Astrocyte (in vitro differentiated cells and primary cell): Measurements from ENCODE around the gene AUP1. TPM values are rescaled to one million over a fixed set of nuclear protein-coding genes. Genes with fewer than 3 reads are reported as not detected.

Experiments used
- DNase-seq: peaks from one replicate; pipeline ENCODE4 v3.0.0-alpha.2; 2010; ENCODE audit warnings: low read depth
- FAIRE-seq: peaks from 2 replicates; lab custom pipeline; 2011; peaks lifted over from hg19 to GRCh38; lab: Jason Lieb, UNC
- H2AFZ ChIP-seq: 2 replicates; pipeline ENCODE4 v1.6.0; 2012; ENCODE audit warnings: low read depth, low read length, inconsistent platforms
- H3K27ac ChIP-seq: 2 replicates; pipeline ENCODE4 v1.5.1; 2011; ENCODE audit warnings: low read depth, low read length, inconsistent platforms
- H3K27me3 ChIP-seq: 2 replicates; pipeline ENCODE4 v1.6.0; 2011; ENCODE audit warnings: low read length, inconsistent platforms; ENCODE audit not compliant: insufficient read depth
- H3K36me3 ChIP-seq: 2 replicates; pipeline ENCODE4 v1.5.1; 2011; ENCODE audit warnings: low read length, inconsistent platforms; ENCODE audit not compliant: insufficient read depth
- H3K4me1 ChIP-seq: 2 replicates; pipeline ENCODE4 v1.5.1; 2011; ENCODE audit warnings: low read length, inconsistent platforms; ENCODE audit not compliant: insufficient read depth
- H3K4me2 ChIP-seq: 2 replicates; pipeline ENCODE4 v1.6.0; 2012; ENCODE audit warnings: low read length, inconsistent platforms
- H3K4me3 ChIP-seq: 2 replicates; pipeline ENCODE4 v1.5.1; 2011; ENCODE audit warnings: low read depth, mild to moderate bottlenecking, low read length, inconsistent platforms; ENCODE audit not compliant: insufficient read depth
- H3K79me2 ChIP-seq: 2 replicates; pipeline ENCODE4 v1.6.0; 2012; ENCODE audit warnings: mild to moderate bottlenecking, low read length, inconsistent platforms; ENCODE audit not compliant: insufficient read depth
- H3K9ac ChIP-seq: 2 replicates; pipeline ENCODE4 v1.6.0; 2012; ENCODE audit warnings: mild to moderate bottlenecking, low read length, inconsistent platforms
- H3K9me3 ChIP-seq: 2 replicates; pipeline ENCODE4 v1.5.1; 2012; ENCODE audit warnings: low read depth, mild to moderate bottlenecking, low read length, inconsistent platforms; ENCODE audit not compliant: insufficient read depth
- H4K20me1 ChIP-seq: 2 replicates; pipeline ENCODE4 v1.6.0; 2012; ENCODE audit warnings: low read length, inconsistent platforms; ENCODE audit not compliant: insufficient read depth
- H3K27ac Mint-ChIP-seq: one replicate; pipeline ENCODE4 v1.8.0; 2021; ENCODE audit warnings: mild to moderate bottlenecking, mixed read lengths; ENCODE audit not compliant: unreplicated experiment
- H3K27me3 Mint-ChIP-seq: one replicate; pipeline ENCODE4 v1.8.0; 2021; ENCODE audit warnings: low read depth, mixed read lengths; ENCODE audit not compliant: unreplicated experiment
- H3K36me3 Mint-ChIP-seq: one replicate; pipeline ENCODE4 v1.8.0; 2021; ENCODE audit warnings: low read depth, mixed read lengths; ENCODE audit not compliant: unreplicated experiment
- H3K4me1 Mint-ChIP-seq: one replicate; pipeline ENCODE4 v1.8.0; 2021; ENCODE audit warnings: low read depth, mixed read lengths; ENCODE audit not compliant: unreplicated experiment
- H3K4me3 Mint-ChIP-seq: one replicate; pipeline ENCODE4 v1.8.0; 2021; ENCODE audit warnings: mild to moderate bottlenecking, moderate library complexity, mixed read lengths; ENCODE audit not compliant: unreplicated experiment
- H3K9me3 Mint-ChIP-seq: one replicate; pipeline ENCODE4 v1.8.0; 2021; ENCODE audit warnings: mild to moderate bottlenecking, mixed read lengths; ENCODE audit not compliant: unreplicated experiment
- CTCF ChIP-seq: IDR thresholded peaks from 2 replicates; pipeline ENCODE4 v1.5.1; 2011; ENCODE audit warnings: low read depth, mild to moderate bottlenecking, inconsistent platforms, low read length, moderate library complexity; ENCODE audit not compliant: insufficient read depth
- EZH2 ChIP-seq: IDR thresholded peaks from 2 replicates; pipeline ENCODE4 v1.6.1; 2012; ENCODE audit warnings: mild to moderate bottlenecking, low read length, inconsistent platforms; ENCODE audit not compliant: insufficient read depth
- total RNA-seq: library from RNA; stranded (reverse); gene quantifications from 2 replicates; pipeline ENCODE4 v1.2.1, GENCODE V29; 2021

Gene AUP1
- total RNA-seq, 1 donor from 2014 or later: 82.5 TPM

GRCh38 chr2:74566754-74567085 lies 37.2 kb upstream of the AUP1 start:
- H3K36me3 ChIP-seq: no peaks in the 10 kb centered on the region
- Mint-ChIP-seq H3K9me3 (no peaks in the 10 kb centered on the region), H3K36me3 (no peaks in the 10 kb centered on the region), H3K4me3 (peak overlapping the region; percentile 42), H3K4me1 (peaks cover 20% of the 10 kb centered on the region), H3K27ac (peak overlapping the region; percentile 84), H3K27me3 (peaks cover 4% of the 10 kb centered on the region)
- H4K20me1 ChIP-seq: no peaks in the 10 kb centered on the region
- no peak overlapping the region for H3K4me3 ChIP-seq
- DNase-seq: peak; percentile 92
- peak overlapping the region; percentile 13 for H3K9ac ChIP-seq
- no peak for TF ChIP-seq EZH2
- TF ChIP-seq CTCF: no peak
- H2AFZ ChIP-seq: no peak overlapping the region
- no peaks in the 10 kb centered on the region for H3K79me2 ChIP-seq
- H3K27me3 ChIP-seq: no peaks in the 10 kb centered on the region
- H3K9me3 ChIP-seq: no peaks in the 10 kb centered on the region
- peak overlapping the region; percentile 52 for H3K4me2 ChIP-seq
- peaks cover 45% of the 10 kb centered on the region for H3K4me1 ChIP-seq
- FAIRE-seq: peak; percentile 84
- peak overlapping the region; percentile 93 for H3K27ac ChIP-seq

- peak overlapping the region; percentile 84 for H3K27ac Mint-ChIP-seq
- H3K4me1 Mint-ChIP-seq: peaks cover 20% of the 10 kb centered on the region
Observed at GRCh38 chr2:74566076-74566753, 36.7 kb upstream of the AUP1 start.

More at GRCh38 chr2:74566076-74566753, 36.7 kb upstream of the AUP1 start:
- TF ChIP-seq EZH2 (no peak), CTCF (no peak)
- no peak overlapping the region for H3K4me3 ChIP-seq
- no peak overlapping the region for H2AFZ ChIP-seq
- no peaks in the 10 kb centered on the region for H3K79me2 ChIP-seq
- DNase-seq (no peak), FAIRE-seq (no peak)
- peak overlapping the region; percentile 93 for H3K27ac ChIP-seq
- H3K4me1 ChIP-seq: peaks cover 45% of the 10 kb centered on the region
- no peaks in the 10 kb centered on the region for H4K20me1 ChIP-seq
- peak overlapping the region; percentile 13 for H3K9ac ChIP-seq
- peaks cover 4% of the 10 kb centered on the region for H3K27me3 Mint-ChIP-seq
- H3K36me3 ChIP-seq: no peaks in the 10 kb centered on the region
- H3K9me3 ChIP-seq: no peaks in the 10 kb centered on the region
- H3K9me3 Mint-ChIP-seq: no peaks in the 10 kb centered on the region
- peak overlapping the region; percentile 52 for H3K4me2 ChIP-seq
- no peaks in the 10 kb centered on the region for H3K27me3 ChIP-seq
- H3K4me3 Mint-ChIP-seq: peak overlapping the region; percentile 42
- no peaks in the 10 kb centered on the region for H3K36me3 Mint-ChIP-seq
